ENCODE measurements around the gene GABRP.
"Not testable (repeated sequence)": the region's sequence is repeated elsewhere in the genome, so short reads cannot be mapped to it uniquely, and the experiment has no call there.

The GABRP gene

GRCh38 chr5:170792878-170793277 lies 9.4 kb downstream of the GABRP start:
- DNase-seq (ENCODE audit: low read depth, low spot score) = no peak

- no peak for DNase-seq (ENCODE audit: low read depth, low spot score)
Observed at GRCh38 chr5:170795154-170795553, 11.6 kb downstream of the GABRP start.

GRCh38 chr5:170805666-170806065 lies 22.1 kb downstream of the GABRP start:
- no peak for DNase-seq (ENCODE audit: low read depth, low spot score)

GRCh38 chr5:170809551-170809950 lies 26.0 kb downstream of the GABRP start:
- peak; percentile 41 for DNase-seq (ENCODE audit: low read depth, low spot score)

GRCh38 chr5:170811719-170812118 lies 28.2 kb downstream of the GABRP start:
- no peak for DNase-seq (ENCODE audit: low read depth, low spot score)

GRCh38 chr5:170813231-170813630 lies 29.7 kb downstream of the GABRP start:
- DNase-seq (ENCODE audit: low read depth, low spot score) = no peak

- DNase-seq (ENCODE audit: low read depth, low spot score) = no peak
Observed at GRCh38 chr5:170817195-170817594, 33.7 kb downstream of the GABRP start.

GRCh38 chr5:170818232-170818631 lies 34.7 kb downstream of the GABRP start:
- DNase-seq (ENCODE audit: low read depth, low spot score) = no peak

- DNase-seq (ENCODE audit: low read depth, low spot score) = no peak
Observed at GRCh38 chr5:170819824-170820223, 36.3 kb downstream of the GABRP start.

GRCh38 chr5:170821257-170821800 lies 37.8 kb downstream of the GABRP start:
- no peak for DNase-seq (ENCODE audit: low read depth, low spot score)

GRCh38 chr5:170826117-170826516 lies 42.6 kb downstream of the GABRP start:
- no peak for DNase-seq (ENCODE audit: low read depth, low spot score)

- peak; percentile 17 for DNase-seq (ENCODE audit: low read depth, low spot score)
Observed at GRCh38 chr5:170832241-170832640, 48.7 kb downstream of the GABRP start.

GRCh38 chr5:170833981-170834380 lies 50.5 kb downstream of the GABRP start:
- not testable (repeated sequence) for DNase-seq (ENCODE audit: low read depth, low spot score)

GRCh38 chr5:170836226-170836625 lies 52.7 kb downstream of the GABRP start:
- DNase-seq (ENCODE audit: low read depth, low spot score) = no peak

GRCh38 chr5:170843870-170844269 lies 60.3 kb downstream of the GABRP start:
- no peak for DNase-seq (ENCODE audit: low read depth, low spot score)

GRCh38 chr5:170844651-170845050 lies 61.1 kb downstream of the GABRP start:
- no peak for DNase-seq (ENCODE audit: low read depth, low spot score)

GRCh38 chr5:170846416-170846815 lies 62.9 kb downstream of the GABRP start:
- no peak for DNase-seq (ENCODE audit: low read depth, low spot score)

- no peak for DNase-seq (ENCODE audit: low read depth, low spot score)
Observed at GRCh38 chr5:170846846-170847245, 63.3 kb downstream of the GABRP start.

GRCh38 chr5:170848033-170848432 lies 64.5 kb downstream of the GABRP start:
- DNase-seq (ENCODE audit: low read depth, low spot score) = no peak

GRCh38 chr5:170849374-170849773 lies 65.8 kb downstream of the GABRP start:
- no peak for DNase-seq (ENCODE audit: low read depth, low spot score)

- no peak for DNase-seq (ENCODE audit: low read depth, low spot score)
Observed at GRCh38 chr5:170854566-170854965, 71.0 kb downstream of the GABRP start.

- no peak for DNase-seq (ENCODE audit: low read depth, low spot score)
Observed at GRCh38 chr5:170857066-170857465, 73.5 kb downstream of the GABRP start.

GRCh38 chr5:170860415-170860814 lies 76.9 kb downstream of the GABRP start:
- DNase-seq (ENCODE audit: low read depth, low spot score) = no peak

Measured in ELF-1 (cell line).